Stimulated activated CD8-positive, alpha-beta memory T cell treated with anti-CD3 and anti-CD28 coated beads, Interleukin-12 subunit alpha, Interleukin-12 subunit beta, amount 100 ng/mL, for 24 hours (primary cell): ENCODE data around the gene KAZN.

Experiments
- DNase-seq: peaks from one replicate; pipeline ENCODE4 v3.0.0-alpha.2; 2020; ENCODE audit errors: extremely low read depth

KAZN gene

GRCh38 chr1:14769486-14770274, 171.2 kb downstream of the KAZN start:
- no peak for DNase-seq

GRCh38 chr1:14773396-14774025, 175.0 kb downstream of the KAZN start:
- DNase-seq, result no peak

GRCh38 chr1:14774225-14774624, 175.7 kb downstream of the KAZN start:
- DNase-seq, result no peak

GRCh38 chr1:14774988-14775387, 176.5 kb downstream of the KAZN start:
- no peak for DNase-seq

GRCh38 chr1:14775434-14775833, 176.9 kb downstream of the KAZN start:
- DNase-seq, result no peak

- no peak for DNase-seq
Observed at GRCh38 chr1:14777516-14778506, 179.3 kb downstream of the KAZN start.

GRCh38 chr1:14778541-14778897, 180.0 kb downstream of the KAZN start:
- DNase-seq, result no peak

GRCh38 chr1:14778898-14779865, 180.7 kb downstream of the KAZN start:
- DNase-seq, result no peak

GRCh38 chr1:14780271-14780670, 181.8 kb downstream of the KAZN start:
- DNase-seq, result no peak

- no peak for DNase-seq
Observed at GRCh38 chr1:14781811-14782210, 183.3 kb downstream of the KAZN start.

GRCh38 chr1:14782741-14783591, 184.5 kb downstream of the KAZN start:
- no peak for DNase-seq

GRCh38 chr1:14783592-14783886, 185.1 kb downstream of the KAZN start:
- no peak for DNase-seq

GRCh38 chr1:14784790-14785773, 186.6 kb downstream of the KAZN start:
- no peak for DNase-seq

GRCh38 chr1:14786109-14786675, 187.7 kb downstream of the KAZN start:
- DNase-seq, result no peak

GRCh38 chr1:14786681-14787080, 188.2 kb downstream of the KAZN start:
- DNase-seq, result no peak

GRCh38 chr1:14787604-14788003, 189.1 kb downstream of the KAZN start:
- no peak for DNase-seq

GRCh38 chr1:14788080-14788479, 189.6 kb downstream of the KAZN start:
- DNase-seq, result no peak

GRCh38 chr1:14790982-14791381, 192.5 kb downstream of the KAZN start:
- DNase-seq, result no peak

GRCh38 chr1:14791654-14792053, 193.2 kb downstream of the KAZN start:
- no peak for DNase-seq
